Thymus (tissue), 14 donors: ENCODE data around the gene DNAAF3. TPM values are rescaled to one million over a fixed set of nuclear protein-coding genes. Genes with fewer than 3 reads are reported as not detected.
"Not testable (repeated sequence)": the region's sequence is repeated elsewhere in the genome, so short reads cannot be mapped to it uniquely, and the experiment has no call there.

ENCODE experiments used
- DNase-seq, 9 donors: peaks; one replicate each; pipeline ENCODE4 v3.0.0-alpha.2; 2013; ENCODE audit warnings: low spot score in 9 of 9, low read depth in 6 of 9, missing footprints in 1 of 9
- H3K27ac ChIP-seq, 2 donors: one replicate each; pipeline ENCODE4 v1.5.1; 2013; ENCODE audit warnings: control low read depth in 1 of 2, low read depth in 1 of 2, low read length in 1 of 2, mild to moderate bottlenecking in 1 of 2, moderate library complexity in 1 of 2
- H3K27me3 ChIP-seq, 2 donors: one replicate each; pipeline ENCODE4 v1.5.1; 2013; ENCODE audit warnings: low read length in 1 of 2; ENCODE audit not compliant: control insufficient read depth in 2 of 2, insufficient read depth in 1 of 2
- H3K36me3 ChIP-seq, 2 donors: one replicate each; pipeline ENCODE4 v1.5.1; 2013; ENCODE audit warnings: low read length in 1 of 2, mild to moderate bottlenecking in 1 of 2, moderate library complexity in 1 of 2; ENCODE audit not compliant: control insufficient read depth in 2 of 2, insufficient read depth in 2 of 2
- H3K4me1 ChIP-seq, 2 donors: one replicate each; pipeline ENCODE4 v1.5.1; 2013; ENCODE audit warnings: low read length in 2 of 2; ENCODE audit not compliant: control insufficient read depth in 2 of 2, insufficient read depth in 2 of 2
- H3K4me3 ChIP-seq, 2 donors: one replicate each; pipeline ENCODE4 v1.5.1; 2013; ENCODE audit warnings: low read length in 2 of 2, control low read depth in 1 of 2, mild to moderate bottlenecking in 1 of 2
- H3K9me3 ChIP-seq, 2 donors: one replicate each; pipeline ENCODE4 v1.5.1; 2013; ENCODE audit warnings: low read length in 1 of 2, mild to moderate bottlenecking in 1 of 2; ENCODE audit not compliant: control insufficient read depth in 2 of 2, insufficient read depth in 1 of 2
- WGBS: extraction: QIAGEN DNeasy Blood & Tissue Kit; methylation state at CpG from one replicate; pipeline ENCODE4 v1.1.7; 2013; 5-methylcytosine and 5-hydroxymethylcytosine counted together
- long read RNA-seq, 10 donors: transcript quantifications; one replicate each; lab custom pipeline, GENCODE V29; 2026
- polyA plus RNA-seq: library from polyadenylated mRNA; stranded (reverse); fragments of 200-250 nt; gene quantifications from one replicate; pipeline ENCODE4 v1.2.3, GENCODE V29; 2013
- total RNA-seq: library from RNA; stranded (reverse); fragments of 120-200 nt; gene quantifications from one replicate; pipeline ENCODE4 v1.2.4, GENCODE V29; 2013
- donor health status: healthy.

The DNAAF3 gene
- total RNA-seq (0.24 TPM), polyA plus RNA-seq (0.64 TPM)
- long read RNA-seq, donor 1 = 0 reads
- long read RNA-seq, donor 2 = 0 reads
- long read RNA-seq, donor 3 = 0 reads
- long read RNA-seq, donor 4 = 0 reads
- long read RNA-seq, donor 5 = 0 reads
- long read RNA-seq, donor 6 = 0 reads
- long read RNA-seq, donor 7 = 0 reads
- long read RNA-seq, donor 8 = 0 reads
- long read RNA-seq, donor 9 = 0 reads
- long read RNA-seq, donor 10 = 0 reads

DNA sequence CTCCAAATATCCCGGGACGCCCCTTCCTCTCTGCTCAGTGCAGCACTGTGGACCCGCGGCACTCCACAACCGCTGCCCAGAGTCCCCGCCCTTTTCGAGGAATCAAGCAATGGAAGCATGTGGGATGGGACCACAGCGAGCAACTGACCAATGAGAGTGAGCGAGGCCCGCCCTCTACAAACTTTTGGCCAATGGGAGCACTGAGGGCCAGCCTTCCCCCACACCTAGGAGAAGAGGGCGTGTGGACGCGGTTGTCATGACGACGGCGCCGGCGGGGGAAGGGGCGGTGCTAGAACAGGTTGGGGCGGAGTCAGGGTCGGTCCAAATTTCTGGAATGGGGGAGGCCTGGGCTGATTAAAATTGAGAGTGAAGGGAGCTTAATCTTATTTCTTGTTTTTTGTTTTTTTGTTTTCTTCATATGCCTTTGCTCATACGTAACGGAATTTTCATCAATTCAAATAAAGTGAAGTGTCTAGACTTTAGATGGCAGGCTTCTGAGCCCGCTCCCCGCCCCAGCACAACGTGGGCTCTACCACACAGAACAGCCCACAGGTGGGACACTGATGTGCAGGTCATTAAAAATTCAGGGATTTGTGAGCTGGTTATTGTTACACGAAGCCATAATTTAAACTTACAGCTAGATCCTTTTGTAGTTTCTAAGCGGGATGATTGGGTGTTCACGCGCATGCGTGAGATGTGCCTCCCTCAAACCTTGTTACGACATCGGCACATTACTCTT lies at the start of gene DNAAF3:
Gene DNAAF3 (minus strand): TSS at position 84 of the 739 bp plus-strand sequence. CDS start 200 bp downstream, outside the sequence.
- peaks cover 1 to 4% of the 10 kb centered on the region in 2 donors for H3K9me3 ChIP-seq
- H3K4me3 ChIP-seq = peak within 1 kb of the TSS; percentile 9 to 13
- WGBS = 1% methylated on average over 33 of the region's 33 CpGs
- peaks cover 27 to 74% of the 10 kb centered on the region in 2 donors for H3K27me3 ChIP-seq
- H3K27ac ChIP-seq = no peak within 1 kb of the TSS
- H3K4me1 ChIP-seq = peaks cover 9 to 16% of the 10 kb centered on the region in 2 donors
- H3K36me3 ChIP-seq = no peaks in the 10 kb centered on the region
- DNase-seq = peak in 6 of 9 donors; percentile 45 to 81 (median 62)

DNA sequence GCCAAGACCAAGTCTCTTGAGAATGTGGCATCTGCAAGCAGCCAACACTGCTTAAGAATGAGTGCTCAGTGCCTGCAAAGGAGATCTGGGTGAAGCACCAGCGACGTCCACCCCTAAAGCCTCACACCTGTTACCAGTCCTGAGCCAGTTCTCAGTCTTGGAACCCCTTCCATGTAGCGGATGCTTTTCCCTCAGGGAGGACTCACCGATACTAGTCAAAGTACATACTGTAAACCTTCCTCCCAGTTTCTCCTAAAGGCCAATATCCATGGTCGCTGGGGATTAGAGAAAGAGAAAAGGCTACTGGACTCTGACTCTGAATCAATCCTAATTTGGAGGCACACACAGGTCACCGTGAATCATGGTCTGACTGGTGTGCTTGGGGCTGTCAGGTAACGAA lies 47.1 kb upstream of the DNAAF3 start:
- WGBS = 84% methylated on average over 7 of the region's 7 CpGs

DNA sequence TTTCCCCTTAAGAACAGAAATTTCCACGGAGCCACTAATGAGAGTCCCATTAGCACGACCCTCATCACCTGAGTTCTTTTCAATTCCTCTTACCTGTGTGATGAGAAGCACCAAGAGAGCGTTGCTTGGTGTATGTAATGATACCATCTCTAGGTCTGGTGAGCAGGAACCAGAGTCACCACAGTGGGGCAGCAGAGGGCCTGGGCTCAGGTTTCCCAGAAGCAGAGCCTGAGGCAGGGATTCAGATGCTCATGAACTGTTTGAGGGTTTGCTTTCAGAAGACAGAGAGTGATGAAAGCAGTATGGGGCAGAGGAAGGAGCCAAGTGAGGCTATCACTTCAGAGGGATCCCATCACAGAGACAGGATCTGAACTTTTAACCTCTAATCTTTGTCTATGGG lies 46.0 kb upstream of the DNAAF3 start:
- peaks cover 2 to 10% of the 10 kb centered on the region in 2 donors for H3K9me3 ChIP-seq
- no peaks in the 10 kb centered on the region for H3K36me3 ChIP-seq
- peaks cover 4 to 9% of the 10 kb centered on the region in 2 donors for H3K4me1 ChIP-seq
- H3K27me3 ChIP-seq = peaks cover 0 to 19% of the 10 kb centered on the region in 2 donors
- no peak overlapping the region for H3K27ac ChIP-seq
- no peak overlapping the region for H3K4me3 ChIP-seq
- DNase-seq = peak in 3 of 9 donors; percentile 15 to 33 (median 21)
- WGBS = 82% methylated on average over 3 of the region's 3 CpGs

More for the DNA sequence above, 47.1 kb upstream of the DNAAF3 start:
- Histone ChIP-seq H3K27me3 (peaks cover 0 to 19% of the 10 kb centered on the region in 2 donors), H3K4me3 (no peak overlapping the region), H3K9me3 (peaks cover 2 to 10% of the 10 kb centered on the region in 2 donors), H3K27ac (no peak overlapping the region), H3K36me3 (no peaks in the 10 kb centered on the region), H3K4me1 (peaks cover 4 to 9% of the 10 kb centered on the region in 2 donors)
- DNase-seq = no peak

DNA sequence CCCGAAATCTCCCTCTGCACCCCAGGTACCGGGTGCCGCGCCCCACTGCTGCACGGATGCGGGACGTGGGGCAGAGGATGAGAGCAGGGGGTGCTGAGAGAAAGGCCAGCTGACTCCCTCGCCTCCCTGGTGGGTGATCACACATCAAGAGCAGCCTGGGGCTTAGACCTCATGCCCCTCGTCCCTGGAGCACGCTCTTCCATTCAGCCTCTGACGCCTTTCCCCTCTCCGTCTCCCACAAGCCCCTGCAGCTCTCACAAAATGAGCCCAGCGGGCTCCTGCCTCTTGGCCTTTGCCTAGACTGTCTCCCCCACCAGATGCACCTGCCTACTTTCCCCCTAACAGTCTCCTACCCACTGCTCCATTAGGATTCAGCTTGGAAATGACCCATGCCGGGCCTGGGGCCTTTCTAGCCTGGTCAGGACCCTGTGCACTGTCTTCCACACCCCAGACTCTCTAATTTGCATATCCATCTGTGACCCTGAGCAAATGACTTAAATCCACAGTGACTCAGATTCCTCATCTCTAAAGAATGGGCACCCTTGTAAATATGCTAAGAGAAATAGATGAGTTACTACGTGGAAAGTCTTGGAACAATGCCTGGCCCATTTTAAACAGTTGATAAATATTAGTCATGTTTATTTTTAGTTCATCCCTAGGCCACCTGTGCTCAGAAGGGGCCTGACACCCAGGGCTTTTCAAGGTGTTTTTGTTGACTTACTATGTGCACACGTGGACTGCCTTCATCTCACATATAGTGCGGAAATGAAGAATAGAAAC lies 43.5 kb upstream of the DNAAF3 start:
- Histone ChIP-seq H3K4me1 (no peaks in the 10 kb centered on the region), H3K27me3 (peaks cover 0 to 11% of the 10 kb centered on the region in 2 donors), H3K9me3 (peaks cover 0 to 10% of the 10 kb centered on the region in 2 donors), H3K27ac (no peak overlapping the region), H3K4me3 (no peak overlapping the region), H3K36me3 (no peaks in the 10 kb centered on the region)
- WGBS = 88% methylated on average over 17 of the region's 17 CpGs
- DNase-seq = no peak

DNA sequence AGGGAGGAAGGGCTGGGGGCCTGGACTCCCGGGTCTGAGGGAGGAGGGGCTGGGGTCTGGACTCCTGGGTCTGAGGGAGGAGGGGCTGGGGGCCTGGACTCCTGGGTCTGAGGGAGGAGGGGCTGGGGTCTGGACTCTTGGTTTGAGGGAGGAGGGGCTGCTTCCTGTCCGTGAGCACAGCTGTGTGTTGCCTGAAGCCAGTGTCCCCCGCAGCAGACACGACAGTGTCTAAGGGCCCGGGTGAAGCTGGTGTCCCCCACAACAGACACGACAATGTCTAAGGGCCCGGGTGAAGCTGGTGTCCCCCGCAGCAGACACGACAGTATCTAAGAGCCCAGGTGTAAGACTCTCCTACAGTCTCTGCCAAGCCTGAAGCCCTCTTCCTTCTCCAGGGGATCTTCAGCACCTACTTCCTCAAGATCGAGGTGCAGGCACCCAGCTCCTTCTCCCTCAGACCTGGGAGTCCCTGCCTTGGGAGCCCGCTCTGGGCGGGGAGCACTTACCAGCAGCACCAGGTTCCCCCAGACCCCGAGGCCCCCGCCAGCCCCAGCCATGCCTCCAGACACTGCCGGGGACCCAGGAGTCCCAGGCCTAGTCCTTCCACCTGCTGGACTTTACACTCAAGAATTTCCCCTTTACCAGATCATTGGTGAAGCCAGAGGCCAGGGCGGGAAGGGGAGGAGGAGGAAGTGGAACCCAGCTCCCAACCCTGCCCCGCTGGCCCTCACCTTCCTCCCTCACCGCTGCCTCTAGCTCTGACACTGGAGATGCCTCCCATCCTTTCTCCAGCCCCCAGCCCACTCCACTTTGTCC lies 42.7 kb upstream of the DNAAF3 start, which contains the start of gene PTPRH:
Gene PTPRH (minus strand): TSS at position 622 of the 813 bp plus-strand sequence. CDS start 68 bp downstream, at position 554.
- DNase-seq = no peak
- Histone ChIP-seq H3K36me3 (no peaks in the 10 kb centered on the region), H3K27me3 (peaks cover 0 to 11% of the 10 kb centered on the region in 2 donors), H3K4me1 (no peaks in the 10 kb centered on the region), H3K4me3 (no peak within 1 kb of the TSS), H3K27ac (no peak within 1 kb of the TSS), H3K9me3 (peaks cover 0 to 10% of the 10 kb centered on the region in 2 donors)
- 58% methylated on average over 17 of the region's 18 CpGs for WGBS

GRCh38 chr19:55206664-55207500 lies 40.5 kb upstream of the DNAAF3 start:
- WGBS = 50% methylated on average over 29 of the region's 29 CpGs
- Histone ChIP-seq H3K4me3 (no peak overlapping the region), H3K9me3 (no peaks in the 10 kb centered on the region), H3K27me3 (peaks cover 0 to 11% of the 10 kb centered on the region in 2 donors), H3K36me3 (no peaks in the 10 kb centered on the region), H3K4me1 (no peaks in the 10 kb centered on the region), H3K27ac (no peak overlapping the region)
- DNase-seq = no peak

DNA sequence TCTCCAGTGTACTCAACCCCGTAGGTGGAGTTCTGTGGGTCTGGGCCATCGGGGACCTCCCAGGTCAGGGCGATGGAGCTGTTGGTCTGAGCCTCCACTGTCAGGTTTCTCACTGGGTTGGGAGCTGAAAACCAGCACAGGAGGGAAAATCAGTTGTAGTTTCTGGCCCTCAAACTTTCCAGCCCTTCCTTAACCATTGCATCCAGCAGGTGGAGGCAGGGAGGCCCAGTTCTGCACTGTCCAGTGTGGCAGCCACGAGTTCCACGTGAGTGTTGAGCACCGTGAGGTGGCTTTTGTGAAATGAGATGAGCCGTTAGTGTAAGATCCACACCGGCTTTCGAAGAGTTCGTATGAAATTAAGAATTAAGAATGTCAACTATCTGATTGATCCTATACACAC lies 35.8 kb upstream of the DNAAF3 start:
- WGBS = 75% methylated on average over 10 of the region's 10 CpGs

More for the DNA sequence above, 35.8 kb upstream of the DNAAF3 start:
- not testable (repeated sequence) for H3K4me1 ChIP-seq, H3K36me3 ChIP-seq, DNase-seq, H3K27ac ChIP-seq, H3K4me3 ChIP-seq, H3K9me3 ChIP-seq
- H3K27me3 ChIP-seq = peaks cover 0 to 11% of the 10 kb centered on the region in 2 donors
